ENCODE results near the gene FAM8A1.
"Not testable (repeated sequence)": the region's sequence is repeated elsewhere in the genome, so short reads cannot be mapped to it uniquely, and the experiment has no call there.

The FAM8A1 gene

DNA sequence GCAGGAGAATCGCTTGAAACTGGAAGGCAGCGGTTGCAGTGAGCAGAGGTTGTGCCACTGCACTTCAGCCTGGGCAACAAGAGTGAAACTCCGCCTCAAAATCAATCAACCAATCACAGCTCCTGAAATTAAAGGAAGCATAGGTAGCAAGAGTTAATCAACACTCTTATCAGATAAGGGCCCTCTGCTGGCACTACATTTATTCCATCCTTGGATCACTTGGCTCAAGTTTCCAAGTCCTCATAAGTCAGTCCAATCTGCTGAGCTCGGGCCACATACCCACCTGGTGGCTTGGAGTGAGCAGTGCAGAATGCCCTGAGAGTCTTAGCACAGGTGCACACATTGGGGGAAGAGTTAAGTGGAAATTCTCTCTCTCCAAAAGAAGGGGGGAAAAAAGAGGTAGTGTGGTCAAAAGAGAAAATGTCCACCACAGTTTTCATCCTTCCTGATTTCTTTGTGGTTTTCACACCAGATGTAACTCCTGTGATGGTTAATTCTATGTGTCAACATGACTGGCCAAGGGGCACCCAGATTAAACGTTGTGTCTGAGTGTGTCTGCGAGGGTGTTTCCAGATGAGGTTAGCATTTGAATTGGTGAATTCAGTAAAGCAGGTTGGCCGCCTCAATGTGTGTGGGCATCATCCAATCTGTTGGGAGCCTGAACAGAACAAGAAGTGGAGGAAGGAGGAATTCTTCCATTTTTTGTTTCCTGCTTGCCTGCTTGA lies 14.2 kb upstream of the FAM8A1 start:
- DNase-seq, result no peak
- Histone ChIP-seq H3K36me3 (no peaks in the 10 kb centered on the region), H3K4me1 (no peaks in the 10 kb centered on the region), H3K4me3 (ENCODE audit: low read depth, low read length) (no peak overlapping the region), H3K9me3 (no peaks in the 10 kb centered on the region), H3K27me3 (no peaks in the 10 kb centered on the region)
- TF ChIP-seq, protein P1, sequence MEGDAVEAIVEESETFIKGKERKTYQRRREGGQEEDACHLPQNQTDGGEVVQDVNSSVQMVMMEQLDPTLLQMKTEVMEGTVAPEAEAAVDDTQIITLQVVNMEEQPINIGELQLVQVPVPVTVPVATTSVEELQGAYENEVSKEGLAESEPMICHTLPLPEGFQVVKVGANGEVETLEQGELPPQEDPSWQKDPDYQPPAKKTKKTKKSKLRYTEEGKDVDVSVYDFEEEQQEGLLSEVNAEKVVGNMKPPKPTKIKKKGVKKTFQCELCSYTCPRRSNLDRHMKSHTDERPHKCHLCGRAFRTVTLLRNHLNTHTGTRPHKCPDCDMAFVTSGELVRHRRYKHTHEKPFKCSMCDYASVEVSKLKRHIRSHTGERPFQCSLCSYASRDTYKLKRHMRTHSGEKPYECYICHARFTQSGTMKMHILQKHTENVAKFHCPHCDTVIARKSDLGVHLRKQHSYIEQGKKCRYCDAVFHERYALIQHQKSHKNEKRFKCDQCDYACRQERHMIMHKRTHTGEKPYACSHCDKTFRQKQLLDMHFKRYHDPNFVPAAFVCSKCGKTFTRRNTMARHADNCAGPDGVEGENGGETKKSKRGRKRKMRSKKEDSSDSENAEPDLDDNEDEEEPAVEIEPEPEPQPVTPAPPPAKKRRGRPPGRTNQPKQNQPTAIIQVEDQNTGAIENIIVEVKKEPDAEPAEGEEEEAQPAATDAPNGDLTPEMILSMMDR (IDR thresholded peaks at IDR 0.05; ENCODE audit: low read depth, low read length), result no peak; the same call in 1 of the 2 replicates

DNA sequence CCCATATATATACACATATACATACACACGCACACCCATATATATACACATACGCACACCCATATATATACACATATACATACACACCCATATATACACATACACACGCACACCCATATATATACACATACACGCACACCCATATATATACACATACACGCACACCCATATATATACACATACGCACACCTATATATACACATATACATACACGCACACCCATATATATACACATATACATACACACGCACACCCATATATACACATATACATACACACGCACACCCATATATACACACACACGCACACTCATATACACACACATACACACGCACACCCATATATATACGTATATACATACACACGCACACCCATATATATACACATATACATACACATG lies 13.5 kb upstream of the FAM8A1 start:
- not testable (repeated sequence) for H3K4me3 ChIP-seq (ENCODE audit: low read depth, low read length); H3K4me1 ChIP-seq; H3K36me3 ChIP-seq; DNase-seq; H3K27me3 ChIP-seq; H3K9me3 ChIP-seq

GRCh38 chr6:17588011-17588410 lies 12.1 kb upstream of the FAM8A1 start:
- H3K27me3 ChIP-seq, result no peaks in the 10 kb centered on the region
- TF ChIP-seq, protein P1 (IDR thresholded peaks at IDR 0.05; ENCODE audit: low read depth, low read length), result no peak
- H3K4me3 ChIP-seq (ENCODE audit: low read depth, low read length), result no peak overlapping the region
- H3K36me3 ChIP-seq, result no peaks in the 10 kb centered on the region
- no peaks in the 10 kb centered on the region for H3K9me3 ChIP-seq
- H3K4me1 ChIP-seq, result no peaks in the 10 kb centered on the region
- DNase-seq, result no peak

DNA sequence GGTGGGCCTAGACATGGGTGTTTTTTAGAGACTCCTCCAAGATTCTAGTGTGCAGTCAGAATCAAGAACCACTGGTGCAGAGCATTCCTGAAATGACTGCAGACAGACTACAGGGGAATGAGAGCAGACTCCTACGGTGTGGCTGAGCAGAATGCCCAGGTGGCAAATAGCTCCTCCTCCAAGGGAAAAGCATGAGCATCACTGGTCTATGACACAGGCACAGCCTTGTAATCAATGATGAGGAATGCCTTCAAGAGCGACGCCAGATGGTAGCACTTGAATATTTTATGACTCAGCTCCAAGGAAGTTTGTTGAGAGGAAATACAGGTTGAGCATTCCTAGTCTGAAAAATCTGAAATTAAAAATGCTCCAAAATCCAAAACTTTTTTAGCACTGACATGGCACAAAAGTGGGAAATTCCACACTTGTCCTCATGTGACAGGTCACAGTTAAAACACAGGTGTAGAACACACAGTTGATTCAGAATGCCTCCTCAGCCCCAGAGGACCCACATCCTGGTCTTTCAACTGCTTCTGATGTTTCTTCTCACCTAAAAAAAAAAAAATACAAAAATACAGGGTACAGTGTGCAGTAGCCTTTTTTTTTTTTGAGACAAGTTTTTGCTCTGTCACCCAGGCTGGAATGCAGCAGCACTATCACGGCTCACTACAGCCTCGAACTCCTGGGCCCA lies 10.6 kb upstream of the FAM8A1 start:
- no peaks in the 10 kb centered on the region for H3K36me3 ChIP-seq
- no peaks in the 10 kb centered on the region for H3K4me1 ChIP-seq
- no peaks in the 10 kb centered on the region for H3K9me3 ChIP-seq
- no peak overlapping the region for H3K4me3 ChIP-seq (ENCODE audit: low read depth, low read length)
- no peak for DNase-seq
- no peaks in the 10 kb centered on the region for H3K27me3 ChIP-seq
- TF ChIP-seq, protein P1 (IDR thresholded peaks at IDR 0.05; ENCODE audit: low read depth, low read length), result no peak

DNA sequence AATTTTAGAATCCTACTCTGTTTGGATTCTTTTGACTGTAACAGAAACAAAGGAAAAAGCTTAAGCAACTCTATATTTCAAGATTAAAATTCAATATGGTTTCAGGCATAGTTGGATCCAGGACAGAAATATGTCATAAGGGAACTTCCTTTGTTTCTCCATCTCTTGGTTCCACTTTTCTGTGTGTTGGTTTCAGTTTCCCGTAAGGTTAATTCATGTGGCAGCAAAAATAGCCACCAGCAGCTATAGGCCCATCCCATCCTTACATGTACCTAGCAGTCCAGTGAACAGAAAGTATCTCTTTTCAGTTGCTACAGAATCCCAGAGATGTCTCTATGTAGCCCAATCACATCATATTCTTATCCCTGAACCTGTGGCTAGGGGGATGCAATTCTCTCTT lies 8.8 kb upstream of the FAM8A1 start:
- no peak overlapping the region for H3K4me3 ChIP-seq (ENCODE audit: low read depth, low read length)
- TF ChIP-seq, protein P1 (IDR thresholded peaks at IDR 0.05; ENCODE audit: low read depth, low read length), result no peak
- no peaks in the 10 kb centered on the region for H3K4me1 ChIP-seq
- H3K27me3 ChIP-seq, result no peaks in the 10 kb centered on the region
- no peaks in the 10 kb centered on the region for H3K36me3 ChIP-seq
- H3K9me3 ChIP-seq, result no peaks in the 10 kb centered on the region
- no peak for DNase-seq

DNA sequence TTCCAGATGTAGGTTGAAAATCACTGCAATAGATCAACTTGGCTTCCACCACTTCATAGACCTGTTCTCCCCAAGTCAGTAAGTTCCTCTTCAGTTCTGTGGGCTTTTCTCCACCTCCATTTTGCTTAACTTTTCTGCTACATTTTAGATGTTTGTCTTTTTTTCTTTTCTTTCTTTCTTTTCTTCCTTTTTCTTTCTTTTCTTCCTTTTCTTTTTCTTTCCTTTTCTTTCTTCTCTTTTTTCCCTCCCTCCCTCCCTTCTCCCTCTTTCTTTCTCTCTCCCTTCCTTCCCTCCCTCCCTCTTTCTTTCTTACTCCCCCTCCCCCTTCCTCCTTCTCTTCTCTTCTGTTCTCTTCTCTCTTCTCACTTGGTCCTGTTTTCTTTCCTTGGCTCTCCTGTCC lies 6.9 kb upstream of the FAM8A1 start:
- no peaks in the 10 kb centered on the region for H3K36me3 ChIP-seq
- H3K27me3 ChIP-seq, result no peaks in the 10 kb centered on the region
- no peak for DNase-seq
- no peak overlapping the region for H3K4me3 ChIP-seq (ENCODE audit: low read depth, low read length)
- H3K9me3 ChIP-seq, result no peaks in the 10 kb centered on the region
- no peaks in the 10 kb centered on the region for H3K4me1 ChIP-seq
- TF ChIP-seq, protein P1 (IDR thresholded peaks at IDR 0.05; ENCODE audit: low read depth, low read length), result no peak

Data from BE2C (cell line).